Activated CD4-positive, alpha-beta memory T cell treated with anti-CD3 and anti-CD28 coated beads for 36 hours (primary cell): Measurements from ENCODE around the gene WWC1. TPM values are rescaled to one million over a fixed set of nuclear protein-coding genes. Genes with fewer than 3 reads are reported as not detected.
"Not testable (repeated sequence)": the region's sequence is repeated elsewhere in the genome, so short reads cannot be mapped to it uniquely, and the experiment has no call there.

ENCODE experiments used
- CTCF ChIA-PET: fragments of 350-600 bp; sonication (Branson Sonifier 250); formaldehyde crosslinking; loops from one replicate; lab custom pipeline; 2021; ENCODE audit warnings: antibody characterized with exemption, inconsistent platforms; lab: Charles Lee
- POLR2A ChIA-PET: fragments of 350-600 bp; sonication (Branson Sonifier 250); formaldehyde crosslinking; loops from one replicate; lab custom pipeline; 2021; ENCODE audit warnings: antibody characterized with exemption; lab: Charles Lee
- DNase-seq: peaks from one replicate; pipeline ENCODE4 v3.0.0-alpha.2; 2020
- H3K27ac Mint-ChIP-seq: one replicate; pipeline ENCODE4 v1.8.0; 2021; ENCODE audit warnings: mixed read lengths
- H3K27me3 Mint-ChIP-seq: one replicate; pipeline ENCODE4 v1.8.0; 2021; ENCODE audit warnings: mixed read lengths
- H3K36me3 Mint-ChIP-seq: one replicate; pipeline ENCODE4 v1.8.0; 2021; ENCODE audit warnings: mixed read lengths
- H3K4me1 Mint-ChIP-seq: one replicate; pipeline ENCODE4 v1.8.0; 2021; ENCODE audit warnings: low read depth, mixed read lengths
- H3K4me3 Mint-ChIP-seq: one replicate; pipeline ENCODE4 v1.8.0; 2021; ENCODE audit warnings: mild to moderate bottlenecking, mixed read lengths
- H3K9me3 Mint-ChIP-seq: one replicate; pipeline ENCODE4 v1.8.0; 2021; ENCODE audit warnings: mixed read lengths
- intact Hi-C: fragments of 100-400 bp; cut with micrococcal nuclease; formaldehyde crosslinking; loops from one replicate; pipeline ENCODE4 v1.15.1; 2023
- total RNA-seq, 2 experiments: library from RNA; stranded (reverse); gene quantifications; one replicate each; pipeline ENCODE4 v1.2.3, GENCODE V29; 2021

WWC1 gene
- total RNA-seq, 2 experiments from 2014 or later = 0.82 to 1.3 TPM

- Mint-ChIP-seq H3K4me3 (no peak overlapping the region), H3K36me3 (peaks cover 2% of the 10 kb centered on the region)
- intact Hi-C loops = no loop called here
Observed at GRCh38 chr5:168427224-168427623, 135.8 kb downstream of the WWC1 start.

GRCh38 chr5:168428552-168428951 is 137.1 kb downstream of the WWC1 start:
- no peaks in the 10 kb centered on the region for H3K9me3 Mint-ChIP-seq
- H3K4me1 Mint-ChIP-seq = no peaks in the 10 kb centered on the region
- no peak overlapping the region for H3K27ac Mint-ChIP-seq
- H3K36me3 Mint-ChIP-seq = peaks cover 2% of the 10 kb centered on the region
- no peaks in the 10 kb centered on the region for H3K27me3 Mint-ChIP-seq
- ChIA-PET POLR2A (no interaction called here), CTCF (no interaction called here)
- intact Hi-C loops = no loop called here
- H3K4me3 Mint-ChIP-seq = no peak overlapping the region
- DNase-seq = no peak

More at GRCh38 chr5:168427224-168427623, 135.8 kb downstream of the WWC1 start:
- CTCF ChIA-PET = no interaction called here
- DNase-seq = no peak
- Mint-ChIP-seq H3K27me3 (no peaks in the 10 kb centered on the region), H3K9me3 (no peaks in the 10 kb centered on the region), H3K4me1 (no peaks in the 10 kb centered on the region), H3K27ac (no peak overlapping the region)
- POLR2A ChIA-PET = no interaction called here

- Mint-ChIP-seq H3K4me3 (no peak overlapping the region), H3K4me1 (no peaks in the 10 kb centered on the region), H3K36me3 (peaks cover 2% of the 10 kb centered on the region), H3K27ac (no peak overlapping the region), H3K27me3 (no peaks in the 10 kb centered on the region), H3K9me3 (no peaks in the 10 kb centered on the region)
- intact Hi-C loops = no loop called here
- no peak for DNase-seq
- ChIA-PET POLR2A (no interaction called here), CTCF (interaction anchor here (0.6 kb wide), 1 partner anchor 707 kb away, joined by 3 read pairs; no protein-coding TSS in a partner anchor)
Observed at GRCh38 chr5:168430296-168430695, 138.9 kb downstream of the WWC1 start.

GRCh38 chr5:168432903-168433302 is 141.5 kb downstream of the WWC1 start:
- Mint-ChIP-seq H3K27me3 (no peaks in the 10 kb centered on the region), H3K4me3 (no peak overlapping the region), H3K27ac (no peak overlapping the region), H3K36me3 (peaks cover 2% of the 10 kb centered on the region), H3K4me1 (no peaks in the 10 kb centered on the region), H3K9me3 (no peaks in the 10 kb centered on the region)
- ChIA-PET CTCF (no interaction called here), POLR2A (no interaction called here)
- intact Hi-C loops = no loop called here
- no peak for DNase-seq

- DNase-seq = no peak
- peaks cover under 1% of the 10 kb centered on the region for H3K36me3 Mint-ChIP-seq
- H3K27ac Mint-ChIP-seq = no peak overlapping the region
- ChIA-PET POLR2A (no interaction called here), CTCF (no interaction called here)
- H3K4me1 Mint-ChIP-seq = no peaks in the 10 kb centered on the region
- H3K4me3 Mint-ChIP-seq = no peak overlapping the region
- no peaks in the 10 kb centered on the region for H3K9me3 Mint-ChIP-seq
- H3K27me3 Mint-ChIP-seq = no peaks in the 10 kb centered on the region
- intact Hi-C loops = no loop called here
Observed at GRCh38 chr5:168434001-168434400, 142.6 kb downstream of the WWC1 start.

- Mint-ChIP-seq H3K36me3 (no peaks in the 10 kb centered on the region), H3K27me3 (no peaks in the 10 kb centered on the region), H3K9me3 (no peaks in the 10 kb centered on the region), H3K4me3 (no peak overlapping the region), H3K4me1 (no peaks in the 10 kb centered on the region), H3K27ac (no peak overlapping the region)
- intact Hi-C loops = no loop called here
- ChIA-PET POLR2A (no interaction called here), CTCF (no interaction called here)
- no peak for DNase-seq
Observed at GRCh38 chr5:168434746-168435321, 143.4 kb downstream of the WWC1 start.

- H3K36me3 Mint-ChIP-seq, H3K27me3 Mint-ChIP-seq, DNase-seq, POLR2A ChIA-PET, H3K4me1 Mint-ChIP-seq, H3K27ac Mint-ChIP-seq, CTCF ChIA-PET, H3K9me3 Mint-ChIP-seq, H3K4me3 Mint-ChIP-seq, intact Hi-C loops: not testable (repeated sequence)
Observed at GRCh38 chr5:168435340-168435739, 143.9 kb downstream of the WWC1 start.

GRCh38 chr5:168438349-168438748 is 146.9 kb downstream of the WWC1 start:
- Mint-ChIP-seq H3K4me3 (no peak overlapping the region), H3K27ac (no peak overlapping the region), H3K36me3 (no peaks in the 10 kb centered on the region), H3K9me3 (no peaks in the 10 kb centered on the region), H3K27me3 (no peaks in the 10 kb centered on the region), H3K4me1 (no peaks in the 10 kb centered on the region)
- ChIA-PET CTCF (no interaction called here), POLR2A (no interaction called here)
- intact Hi-C loops = no loop called here
- DNase-seq = no peak

- intact Hi-C loops = no loop called here
- no peaks in the 10 kb centered on the region for H3K36me3 Mint-ChIP-seq
- CTCF ChIA-PET = no interaction called here
Observed at GRCh38 chr5:168443533-168443932, 152.1 kb downstream of the WWC1 start.

GRCh38 chr5:168443950-168444700 is 152.7 kb downstream of the WWC1 start:
- Mint-ChIP-seq H3K27me3 (no peaks in the 10 kb centered on the region), H3K36me3 (no peaks in the 10 kb centered on the region), H3K4me1 (no peaks in the 10 kb centered on the region), H3K9me3 (no peaks in the 10 kb centered on the region), H3K4me3 (no peak overlapping the region), H3K27ac (no peak overlapping the region)
- no peak for DNase-seq
- intact Hi-C loops = no loop called here
- ChIA-PET POLR2A (no interaction called here), CTCF (no interaction called here)

More at GRCh38 chr5:168443533-168443932, 152.1 kb downstream of the WWC1 start:
- H3K4me3 Mint-ChIP-seq = no peak overlapping the region
- DNase-seq = no peak
- no peaks in the 10 kb centered on the region for H3K27me3 Mint-ChIP-seq
- POLR2A ChIA-PET = no interaction called here
- no peaks in the 10 kb centered on the region for H3K4me1 Mint-ChIP-seq
- no peaks in the 10 kb centered on the region for H3K9me3 Mint-ChIP-seq
- no peak overlapping the region for H3K27ac Mint-ChIP-seq

GRCh38 chr5:168446983-168447619 is 155.7 kb downstream of the WWC1 start:
- POLR2A ChIA-PET = no interaction called here

GRCh38 chr5:168447808-168448207 is 156.4 kb downstream of the WWC1 start:
- no peak overlapping the region for H3K27ac Mint-ChIP-seq
- no peak overlapping the region for H3K4me3 Mint-ChIP-seq
- POLR2A ChIA-PET = no interaction called here
- no peak for DNase-seq
- CTCF ChIA-PET = no interaction called here
- H3K27me3 Mint-ChIP-seq = no peaks in the 10 kb centered on the region
- H3K36me3 Mint-ChIP-seq = no peaks in the 10 kb centered on the region
- no peaks in the 10 kb centered on the region for H3K9me3 Mint-ChIP-seq
- intact Hi-C loops = no loop called here
- no peaks in the 10 kb centered on the region for H3K4me1 Mint-ChIP-seq

More at GRCh38 chr5:168446983-168447619, 155.7 kb downstream of the WWC1 start:
- Mint-ChIP-seq H3K4me1 (no peaks in the 10 kb centered on the region), H3K27me3 (no peaks in the 10 kb centered on the region), H3K36me3 (no peaks in the 10 kb centered on the region), H3K4me3 (no peak overlapping the region), H3K9me3 (no peaks in the 10 kb centered on the region), H3K27ac (no peak overlapping the region)
- DNase-seq = no peak
- intact Hi-C loops = no loop called here
- CTCF ChIA-PET = no interaction called here
